ENCODE measurements around the gene MYT1. TPM values are rescaled to one million over a fixed set of nuclear protein-coding genes. Genes with fewer than 3 reads are reported as not detected.

MYT1 gene
- total and polyA plus RNA-seq, 2 of the 13 experiments (the other 11 are each of a cell fraction or from before 2014, with no cell fraction given), result 0.58 to 2.5 TPM

GRCh38 chr20:64192406-64192805 lies 28.2 kb downstream of the MYT1 start (continued):
- no peak for TF ChIP-seq CSRNP2 (CRISPR knock-in tag; conservative IDR thresholded peaks at IDR 0.05; ENCODE audit: low read depth)
- no peak for TF ChIP-seq KLF13 (CRISPR knock-in tag; IDR thresholded peaks at IDR 0.05)
- no peak for TF ChIP-seq E2F2 (CRISPR knock-in tag; IDR thresholded peaks at IDR 0.05; ENCODE audit: borderline replicate concordance)
- peak; percentile 66; the same call in 1 of the 2 replicates for TF ChIP-seq ZNF431 (CRISPR knock-in tag; IDR thresholded peaks at IDR 0.05; ENCODE audit: borderline replicate concordance, low read depth)
- TF ChIP-seq ZZZ3 (CRISPR knock-in tag; IDR thresholded peaks at IDR 0.05; ENCODE audit: borderline replicate concordance), result no peak
- TF ChIP-seq, protein P1, sequence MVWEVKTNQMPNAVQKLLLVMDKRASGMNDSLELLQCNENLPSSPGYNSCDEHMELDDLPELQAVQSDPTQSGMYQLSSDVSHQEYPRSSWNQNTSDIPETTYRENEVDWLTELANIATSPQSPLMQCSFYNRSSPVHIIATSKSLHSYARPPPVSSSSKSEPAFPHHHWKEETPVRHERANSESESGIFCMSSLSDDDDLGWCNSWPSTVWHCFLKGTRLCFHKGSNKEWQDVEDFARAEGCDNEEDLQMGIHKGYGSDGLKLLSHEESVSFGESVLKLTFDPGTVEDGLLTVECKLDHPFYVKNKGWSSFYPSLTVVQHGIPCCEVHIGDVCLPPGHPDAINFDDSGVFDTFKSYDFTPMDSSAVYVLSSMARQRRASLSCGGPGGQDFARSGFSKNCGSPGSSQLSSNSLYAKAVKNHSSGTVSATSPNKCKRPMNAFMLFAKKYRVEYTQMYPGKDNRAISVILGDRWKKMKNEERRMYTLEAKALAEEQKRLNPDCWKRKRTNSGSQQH (CRISPR knock-in tag; IDR thresholded peaks at IDR 0.05; ENCODE audit: low read depth), result peak; percentile 86
- TF ChIP-seq WIZ (CRISPR knock-in tag; IDR thresholded peaks at IDR 0.05), result peak; percentile 93; the same call in 1 of the 2 replicates
- TF ChIP-seq ZNF350 (CRISPR knock-in tag; IDR thresholded peaks at IDR 0.05; ENCODE audit: borderline replicate concordance, low read depth), result peak; percentile 31; the same call in 1 of the 2 replicates
- peak; percentile 51; the same call in 1 of the 2 replicates for TF ChIP-seq ZNF768 (CRISPR knock-in tag; IDR thresholded peaks at IDR 0.05)
- TF ChIP-seq, protein P2, sequence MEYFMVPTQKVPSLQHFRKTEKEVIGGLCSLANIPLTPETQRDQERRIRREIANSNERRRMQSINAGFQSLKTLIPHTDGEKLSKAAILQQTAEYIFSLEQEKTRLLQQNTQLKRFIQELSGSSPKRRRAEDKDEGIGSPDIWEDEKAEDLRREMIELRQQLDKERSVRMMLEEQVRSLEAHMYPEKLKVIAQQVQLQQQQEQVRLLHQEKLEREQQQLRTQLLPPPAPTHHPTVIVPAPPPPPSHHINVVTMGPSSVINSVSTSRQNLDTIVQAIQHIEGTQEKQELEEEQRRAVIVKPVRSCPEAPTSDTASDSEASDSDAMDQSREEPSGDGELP (IDR thresholded peaks at IDR 0.05; ENCODE audit: borderline replicate concordance, low read depth), result no peak
- TF ChIP-seq ZHX1 (CRISPR knock-in tag; IDR thresholded peaks at IDR 0.05; ENCODE audit: low read depth), result no peak
- TF ChIP-seq ZNF772 (CRISPR knock-in tag; IDR thresholded peaks at IDR 0.05), result peak; percentile 70; the same call in 1 of the 2 replicates
- TF ChIP-seq ZNF263 (CRISPR knock-in tag; IDR thresholded peaks at IDR 0.05), result no peak
- peak; percentile 79; the same call in 1 of the 2 replicates for TF ChIP-seq HOXA9 (CRISPR knock-in tag; IDR thresholded peaks at IDR 0.05; ENCODE audit: borderline replicate concordance)
- peak; percentile 84; the same call in 1 of the 2 replicates for TF ChIP-seq AHR (CRISPR knock-in tag; IDR thresholded peaks at IDR 0.05)
- peak; percentile 80 for TF ChIP-seq ZBTB26 (CRISPR knock-in tag; IDR thresholded peaks at IDR 0.05; ENCODE audit: borderline replicate concordance)
- peak; percentile 84; the same call in 1 of the 2 replicates for TF ChIP-seq ZSCAN9 (CRISPR knock-in tag; IDR thresholded peaks at IDR 0.05; ENCODE audit: borderline replicate concordance)

Measured in HepG2 (cell line).